Measurements from ENCODE around the gene NAV3. TPM values are rescaled to one million over a fixed set of nuclear protein-coding genes. Genes with fewer than 3 reads are reported as not detected.

NAV3 gene
- total RNA-seq, 1 donor from 2014 or later: not detected

- intact Hi-C loops (cut with micrococcal nuclease): no loop called here
Measured at GRCh38 chr12:78118036-78118435, 287.3 kb downstream of the NAV3 start.

- intact Hi-C loops (cut with micrococcal nuclease): no loop called here
Measured at GRCh38 chr12:78118486-78118885, 287.8 kb downstream of the NAV3 start.

GRCh38 chr12:78119351-78119918 is 288.7 kb downstream of the NAV3 start:
- intact Hi-C loops (cut with micrococcal nuclease): no loop called here

- intact Hi-C loops (cut with micrococcal nuclease): no loop called here
Measured at GRCh38 chr12:78120306-78120705, 289.6 kb downstream of the NAV3 start.

GRCh38 chr12:78120866-78121560 is 290.3 kb downstream of the NAV3 start:
- intact Hi-C loops (cut with micrococcal nuclease): no loop called here

- intact Hi-C loops (cut with micrococcal nuclease): no loop called here
Measured at GRCh38 chr12:78121969-78122610, 291.4 kb downstream of the NAV3 start.

- intact Hi-C loops (cut with micrococcal nuclease): no loop called here
Measured at GRCh38 chr12:78128211-78128610, 297.5 kb downstream of the NAV3 start.

GRCh38 chr12:78143717-78144116 is 313.0 kb downstream of the NAV3 start:
- intact Hi-C loops (cut with micrococcal nuclease): loop anchor here (10.0 kb wide), 1 partner anchor 1231 kb away; no protein-coding TSS in a partner anchor

GRCh38 chr12:78145398-78145797 is 314.7 kb downstream of the NAV3 start:
- intact Hi-C loops (cut with micrococcal nuclease): loop anchor here (10.0 kb wide), 1 partner anchor 1229 kb away; no protein-coding TSS in a partner anchor

GRCh38 chr12:78146365-78146772 is 315.7 kb downstream of the NAV3 start:
- intact Hi-C loops (cut with micrococcal nuclease): loop anchor here (2.0 to 10.0 kb wide), 2 partner anchors 1228 to 1592 kb away; no protein-coding TSS in a partner anchor

GRCh38 chr12:78149459-78149858 is 318.8 kb downstream of the NAV3 start:
- intact Hi-C loops (cut with micrococcal nuclease): loop anchor here (10.0 kb wide), 1 partner anchor 1225 kb away; no protein-coding TSS in a partner anchor

- intact Hi-C loops (cut with micrococcal nuclease): no loop called here
Measured at GRCh38 chr12:78155546-78155945, 324.9 kb downstream of the NAV3 start.

- intact Hi-C loops (cut with micrococcal nuclease): no loop called here
Measured at GRCh38 chr12:78156751-78157150, 326.1 kb downstream of the NAV3 start.

GRCh38 chr12:78157199-78157598 is 326.5 kb downstream of the NAV3 start:
- intact Hi-C loops (cut with micrococcal nuclease): no loop called here

GRCh38 chr12:78164154-78164553 is 333.5 kb downstream of the NAV3 start:
- intact Hi-C loops (cut with micrococcal nuclease): no loop called here

- intact Hi-C loops (cut with micrococcal nuclease): no loop called here
Measured at GRCh38 chr12:78167510-78167909, 336.8 kb downstream of the NAV3 start.

GRCh38 chr12:78171061-78171460 is 340.4 kb downstream of the NAV3 start:
- intact Hi-C loops (cut with micrococcal nuclease): no loop called here

- intact Hi-C loops (cut with micrococcal nuclease): no loop called here
Measured at GRCh38 chr12:78176643-78177042, 345.9 kb downstream of the NAV3 start.

- intact Hi-C loops (cut with micrococcal nuclease): no loop called here
Measured at GRCh38 chr12:78177298-78177697, 346.6 kb downstream of the NAV3 start.

- intact Hi-C loops (cut with micrococcal nuclease): no loop called here
Measured at GRCh38 chr12:78179346-78179745, 348.7 kb downstream of the NAV3 start.

- intact Hi-C loops (cut with micrococcal nuclease): no loop called here
Measured at GRCh38 chr12:78181544-78182162, 351.0 kb downstream of the NAV3 start.

- intact Hi-C loops (cut with micrococcal nuclease): no loop called here
Measured at GRCh38 chr12:78183824-78184223, 353.1 kb downstream of the NAV3 start.

Measured in T-helper 1 cell treated with Interleukin-12 subunit alpha and Interleukin-12 subunit beta and Interleukin-4 antibody, amounts not matched to agents 30 ng/mL and 1 ng/mL, for 36 hours (primary cell).